ENCODE results near the gene CD3D. TPM values are rescaled to one million over a fixed set of nuclear protein-coding genes. Genes with fewer than 3 reads are reported as not detected.

The CD3D gene
- total and polyA plus RNA-seq, 2 of the 4 experiments (the other 2 are of a cell fraction): not detected

DNA sequence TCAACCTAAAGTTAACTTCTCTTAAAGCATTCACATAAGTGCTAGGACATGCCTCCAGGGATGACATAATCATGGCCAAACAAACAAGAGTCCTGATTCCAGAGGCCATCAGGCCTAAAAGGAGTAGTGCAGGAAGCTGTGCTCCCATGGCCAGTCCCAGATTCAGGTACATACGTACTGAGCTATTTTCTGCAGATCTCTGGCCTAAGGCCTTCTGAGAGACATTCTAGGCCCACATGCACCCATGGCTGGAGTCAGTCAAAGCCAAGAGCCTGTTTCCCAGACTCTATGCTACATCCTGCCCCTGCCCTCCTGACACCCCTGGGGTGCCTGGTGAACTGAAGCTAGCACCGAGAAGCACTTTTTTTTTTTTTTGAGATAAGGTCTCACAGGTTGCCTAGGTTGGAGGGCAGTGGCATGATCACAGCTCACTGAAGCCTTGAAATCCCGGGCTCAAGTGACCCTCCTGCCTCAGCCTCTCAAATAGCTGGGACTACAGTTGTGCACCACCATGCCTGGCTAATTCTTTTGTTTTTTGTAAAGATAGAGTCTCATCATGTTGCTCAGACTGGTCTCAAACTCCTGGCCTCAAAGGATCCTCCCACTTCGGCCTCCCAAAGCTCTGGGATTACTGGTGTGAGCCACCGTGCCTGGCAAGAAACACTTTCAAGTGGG is 553 bp downstream of the CD3D start:
- dilution Hi-C loops (cut with HindIII; ENCODE audit: low sequenced_read_pairs, unreplicated experiment): no loop called here
- no peak overlapping the region for H4K8ac ChIP-seq (ENCODE audit: low read depth in 2 of 2, low read length in 2 of 2)
- no peak overlapping the region for H3K4me2 ChIP-seq (ENCODE audit: low read depth, low read length)
- H3K18ac ChIP-seq (ENCODE audit: low read depth, low read length): no peak overlapping the region
- H3K79me1 ChIP-seq (ENCODE audit: low read depth in 1 of 2, low read length in 2 of 2): no peaks in the 10 kb centered on the region
- no peak overlapping the region for H3K56ac ChIP-seq (ENCODE audit: extremely low read depth, insufficient read depth, low read length)
- H3K27me3 ChIP-seq (ENCODE audit: control insufficient read depth, insufficient read depth, low read length): peaks cover 15% of the 10 kb centered on the region
- no CpG with 5 or more reads among the region's 5 CpGs for WGBS, 2 experiments (ENCODE audit: extremely low coverage in 2 of 2, insufficient read length in 1 of 2)
- intact Hi-C loops (cut with micrococcal nuclease): no loop called here
- H3K4ac ChIP-seq (ENCODE audit: low read depth, low read length): no peak overlapping the region
- H2BK20ac ChIP-seq (ENCODE audit: low read depth, low read length): no peak overlapping the region
- TF ChIP-seq, protein P1, sequence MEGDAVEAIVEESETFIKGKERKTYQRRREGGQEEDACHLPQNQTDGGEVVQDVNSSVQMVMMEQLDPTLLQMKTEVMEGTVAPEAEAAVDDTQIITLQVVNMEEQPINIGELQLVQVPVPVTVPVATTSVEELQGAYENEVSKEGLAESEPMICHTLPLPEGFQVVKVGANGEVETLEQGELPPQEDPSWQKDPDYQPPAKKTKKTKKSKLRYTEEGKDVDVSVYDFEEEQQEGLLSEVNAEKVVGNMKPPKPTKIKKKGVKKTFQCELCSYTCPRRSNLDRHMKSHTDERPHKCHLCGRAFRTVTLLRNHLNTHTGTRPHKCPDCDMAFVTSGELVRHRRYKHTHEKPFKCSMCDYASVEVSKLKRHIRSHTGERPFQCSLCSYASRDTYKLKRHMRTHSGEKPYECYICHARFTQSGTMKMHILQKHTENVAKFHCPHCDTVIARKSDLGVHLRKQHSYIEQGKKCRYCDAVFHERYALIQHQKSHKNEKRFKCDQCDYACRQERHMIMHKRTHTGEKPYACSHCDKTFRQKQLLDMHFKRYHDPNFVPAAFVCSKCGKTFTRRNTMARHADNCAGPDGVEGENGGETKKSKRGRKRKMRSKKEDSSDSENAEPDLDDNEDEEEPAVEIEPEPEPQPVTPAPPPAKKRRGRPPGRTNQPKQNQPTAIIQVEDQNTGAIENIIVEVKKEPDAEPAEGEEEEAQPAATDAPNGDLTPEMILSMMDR (conservative IDR thresholded peaks at IDR 0.05; ENCODE audit: low read depth, low read length): no peak
- TF ChIP-seq NFE2L2 (IDR thresholded peaks at IDR 0.05; ENCODE audit: low read depth, low read length): no peak
- TF ChIP-seq FOS (IDR thresholded peaks at IDR 0.05; ENCODE audit: low read depth, low read length): no peak
- no peaks in the 10 kb centered on the region for H4K20me1 ChIP-seq (ENCODE audit: insufficient read depth, low read length)
- DNase-seq: no peak
- no peaks in the 10 kb centered on the region for H3K9me1 ChIP-seq (ENCODE audit: insufficient read depth, low read length)
- no peak overlapping the region for H2AK5ac ChIP-seq (ENCODE audit: low read depth, low read length)
- no peak overlapping the region for H3K27ac ChIP-seq (ENCODE audit: insufficient read depth, low read length)
- no peak overlapping the region for H3K23ac ChIP-seq (ENCODE audit: low read depth, low read length)
- no peak overlapping the region for H2BK120ac ChIP-seq (ENCODE audit: low read depth, low read length)
- H3K4me3 ChIP-seq (ENCODE audit: insufficient read depth, low read depth, low read length): no peak overlapping the region
- no peak overlapping the region for H3K14ac ChIP-seq (replicated peaks; ENCODE audit: low read depth, low read length)
- no peak overlapping the region for H2BK5ac ChIP-seq (ENCODE audit: low read depth, low read length, poor library complexity, severe bottlenecking)
- H3K36me3 ChIP-seq (ENCODE audit: control insufficient read depth, insufficient read depth, low read length): no peaks in the 10 kb centered on the region
- in situ Hi-C loops (cut with MboI; ENCODE audit: low sequenced_read_pairs): no loop called here
- H2AFZ ChIP-seq (replicated peaks; ENCODE audit: low read length, poor library complexity): no peak overlapping the region
- ChIA-PET POLR2A (ENCODE audit: unreplicated experiment) (no interaction called here), CTCF (no interaction called here)
- no TSS peak for BruUV-seq (replicated peaks)
- no peak overlapping the region for H2AK9ac ChIP-seq (replicated peaks; ENCODE audit: low read depth, low read length, poor library complexity)
- no peaks in the 10 kb centered on the region for H3K4me1 ChIP-seq (ENCODE audit: control insufficient read depth, insufficient read depth, low read length)
- ATAC-seq (ENCODE audit: low read depth): no peak
- no peak overlapping the region for H4K5ac ChIP-seq (ENCODE audit: low read depth, low read length)
- no peak overlapping the region for H3K9ac ChIP-seq (ENCODE audit: low read depth, low read length)
- H4K91ac ChIP-seq (ENCODE audit: insufficient read depth, low read depth, low read length): no peak overlapping the region
- no peak overlapping the region for H2BK15ac ChIP-seq (ENCODE audit: low read depth, low read length)
- H3K9me3 ChIP-seq (ENCODE audit: control insufficient read depth, insufficient read depth, low read length): no peaks in the 10 kb centered on the region
